Measurements from ENCODE around the gene GPR146.
"Not testable (repeated sequence)": the region's sequence is repeated elsewhere in the genome, so short reads cannot be mapped to it uniquely, and the experiment has no call there.

Gene GPR146

DNA sequence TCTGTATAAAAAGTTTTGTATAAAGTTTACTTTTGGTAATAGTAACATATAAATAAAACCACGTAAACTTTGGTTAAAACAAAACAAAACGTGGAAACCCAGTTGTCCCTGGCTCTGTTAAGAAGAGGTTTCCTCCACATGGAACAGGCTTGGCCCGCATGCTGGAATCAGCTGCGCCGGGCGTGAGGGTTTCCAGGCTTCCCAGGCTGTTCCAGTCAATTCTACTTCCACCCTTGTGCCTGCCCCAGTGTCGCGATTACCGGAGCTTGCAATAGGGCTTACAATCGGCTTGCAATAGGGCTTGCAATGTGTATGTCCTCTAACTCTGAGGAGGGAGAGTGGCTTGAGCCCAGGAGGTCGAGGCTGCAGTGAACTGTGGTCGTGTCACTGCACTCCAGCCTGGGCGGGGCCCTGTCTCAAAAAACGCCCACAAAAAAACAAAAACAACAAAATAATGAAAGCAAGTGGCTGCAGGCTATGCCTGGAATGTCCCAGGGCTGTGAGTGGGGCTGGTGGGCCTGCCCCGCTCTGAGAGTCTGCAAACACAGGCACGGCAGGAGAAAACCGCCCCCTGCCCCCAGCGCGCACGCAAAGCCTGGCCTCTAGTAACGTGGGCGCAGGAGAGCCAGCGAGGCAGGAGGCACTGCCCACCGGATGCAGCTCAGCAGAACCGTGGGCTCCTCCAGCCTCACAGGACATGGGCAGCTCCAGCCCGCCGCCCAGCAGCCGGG lies 45.0 kb upstream of the GPR146 start:
- in situ Hi-C loops (cut with MboI; ENCODE audit: low pct_unique_long_range_greater_than_20kb, low sequenced_read_pairs, unreplicated experiment) = loop anchor here (10.0 kb wide), 2 partner anchors 65 to 165 kb away; partner anchors contain the start of gene ZFAND2A
- no peak for DNase-seq (ENCODE audit: low spot score)
- no peak for TF ChIP-seq CTCF (IDR thresholded peaks at IDR 0.05; ENCODE audit: extremely low read depth, insufficient read depth, missing control alignments)

DNA sequence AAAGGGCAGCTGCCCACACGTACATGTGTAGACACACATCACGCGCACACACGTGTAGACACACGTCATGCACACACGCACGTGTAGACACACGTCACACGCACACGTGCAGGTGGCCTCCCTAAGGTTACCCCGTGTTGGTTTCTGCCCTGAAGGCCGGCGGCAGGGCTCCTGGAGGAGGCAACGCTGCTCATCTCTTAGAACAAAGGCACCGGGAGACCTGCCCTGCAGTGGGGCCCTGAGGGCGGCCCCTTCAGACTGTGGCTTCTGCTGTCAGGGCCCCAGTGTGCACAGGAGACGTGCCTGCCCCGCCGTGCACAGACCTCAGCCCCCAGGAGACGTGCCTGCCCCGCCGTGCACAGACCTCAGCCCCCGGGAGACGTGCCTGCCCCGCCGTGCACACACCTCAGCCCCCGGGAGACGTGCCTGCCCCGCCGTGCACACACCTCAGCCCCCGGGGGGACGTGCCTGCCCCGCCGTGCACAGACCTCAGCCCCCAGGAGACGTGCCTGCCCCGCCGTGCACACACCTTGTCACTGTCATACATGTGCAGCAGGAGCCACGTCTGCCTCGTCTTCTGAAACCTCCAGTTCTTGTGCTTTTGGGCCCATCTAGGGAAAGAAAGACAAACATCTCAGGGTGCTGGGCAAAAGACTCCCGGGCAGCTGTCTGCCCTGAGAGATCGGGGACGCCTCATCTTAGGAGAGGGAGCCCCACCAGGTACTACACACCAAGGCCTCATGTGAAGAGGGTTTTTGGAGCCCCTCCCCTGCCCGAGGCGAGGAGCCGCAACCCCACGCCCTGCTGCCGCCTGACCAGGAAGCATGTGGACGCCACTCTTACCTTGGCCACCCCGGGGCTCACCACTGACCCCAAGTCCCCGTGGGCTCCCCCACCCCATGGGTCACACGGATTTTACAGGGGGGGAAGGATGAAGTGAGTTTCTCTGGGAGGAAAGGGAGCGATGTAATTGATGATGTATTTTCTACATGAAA lies 44.1 kb upstream of the GPR146 start:
- no peak for TF ChIP-seq CTCF (IDR thresholded peaks at IDR 0.05; ENCODE audit: extremely low read depth, insufficient read depth, missing control alignments)
- in situ Hi-C loops (cut with MboI; ENCODE audit: low pct_unique_long_range_greater_than_20kb, low sequenced_read_pairs, unreplicated experiment) = loop anchor here (10.0 kb wide), 2 partner anchors 65 to 165 kb away; partner anchors contain the start of gene ZFAND2A
- no peak for DNase-seq (ENCODE audit: low spot score)

GRCh38 chr7:1001069-1001770 lies 43.1 kb upstream of the GPR146 start:
- DNase-seq (ENCODE audit: low spot score); in situ Hi-C loops (cut with MboI; ENCODE audit: low pct_unique_long_range_greater_than_20kb, low sequenced_read_pairs, unreplicated experiment): not testable (repeated sequence)

DNA sequence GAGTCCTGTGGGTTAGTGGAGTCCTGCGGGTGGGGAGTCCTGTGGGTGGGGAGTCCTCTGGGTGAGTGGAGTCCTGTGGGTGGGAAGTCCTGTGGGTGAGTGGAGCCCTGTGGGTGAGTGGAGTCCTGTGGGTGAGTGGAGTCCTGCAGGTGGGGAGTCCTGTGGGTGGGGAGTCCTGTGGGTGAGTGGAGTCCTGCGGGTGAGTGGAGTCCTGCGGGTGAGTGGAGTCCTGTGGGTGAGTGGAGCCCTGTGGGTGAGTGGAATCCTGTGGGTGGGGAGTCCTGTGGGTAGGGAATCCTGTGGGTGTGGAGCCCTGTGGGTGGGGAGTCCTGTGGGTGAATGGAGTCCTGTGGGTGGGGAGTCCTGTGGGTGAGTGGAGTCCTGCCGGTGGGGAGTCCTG lies 42.3 kb upstream of the GPR146 start:
- DNase-seq (ENCODE audit: low spot score); in situ Hi-C loops (cut with MboI; ENCODE audit: low pct_unique_long_range_greater_than_20kb, low sequenced_read_pairs, unreplicated experiment): not testable (repeated sequence)

DNA sequence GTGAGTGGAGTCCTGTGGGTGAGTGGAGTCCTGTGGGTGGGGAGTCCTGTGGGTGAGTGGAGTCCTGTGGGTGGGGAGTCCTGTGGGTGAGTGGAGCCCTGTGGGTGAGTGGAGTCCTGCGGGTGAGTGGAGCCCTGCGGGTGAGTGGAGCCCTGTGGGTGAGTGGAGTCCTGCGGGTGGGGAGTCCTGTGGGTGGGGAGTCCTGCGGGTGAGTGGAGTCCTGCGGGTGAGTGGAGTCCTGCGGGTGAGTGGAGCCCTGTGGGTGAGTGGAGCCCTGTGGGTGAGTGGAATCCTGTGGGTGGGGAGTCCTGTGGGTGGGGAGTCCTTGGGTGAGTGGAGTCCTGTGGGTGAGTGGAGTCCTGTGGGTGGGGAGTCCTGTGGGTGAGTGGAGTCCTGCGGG lies 41.9 kb upstream of the GPR146 start:
- DNase-seq (ENCODE audit: low spot score); in situ Hi-C loops (cut with MboI; ENCODE audit: low pct_unique_long_range_greater_than_20kb, low sequenced_read_pairs, unreplicated experiment): not testable (repeated sequence)

DNA sequence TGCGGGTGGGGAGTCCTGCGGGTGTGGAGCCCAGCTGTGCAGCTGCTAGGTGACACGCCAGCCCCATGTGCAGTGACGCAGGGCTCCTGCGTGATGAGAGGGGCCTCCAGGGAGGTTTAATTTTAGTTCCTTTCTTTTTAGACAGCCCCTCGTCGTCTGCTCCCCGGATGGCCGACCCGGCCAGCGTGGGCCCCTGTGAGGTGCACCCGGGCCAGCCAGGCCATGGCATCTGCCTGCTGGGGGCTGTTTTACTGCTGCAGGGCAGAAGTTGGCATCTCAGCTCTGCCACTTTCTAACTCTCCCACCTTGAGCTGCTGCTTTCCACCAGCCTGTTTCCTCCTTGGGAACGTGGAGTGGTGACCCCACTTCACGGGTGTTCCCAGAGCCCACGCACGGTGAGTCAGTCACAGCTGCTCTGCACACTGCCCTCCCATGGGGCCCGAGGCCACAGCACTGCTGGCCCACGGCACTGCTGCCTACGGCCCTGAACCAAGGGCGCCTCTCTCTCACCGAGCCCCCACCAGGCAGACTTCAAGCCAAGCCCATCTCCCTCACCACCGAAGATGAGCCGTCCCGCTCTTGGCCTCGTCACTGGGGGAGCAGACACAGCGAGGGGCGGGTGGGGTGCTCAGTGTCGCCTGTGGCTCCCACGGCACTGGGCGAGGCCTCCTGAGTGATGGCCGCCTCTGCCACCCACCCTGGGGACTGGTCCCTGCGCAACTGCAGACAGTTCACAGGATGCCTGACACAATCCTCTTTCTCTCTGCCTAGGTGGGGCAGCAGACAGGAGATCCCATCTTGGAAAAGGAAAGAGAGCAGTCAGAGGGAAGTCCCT lies 40.1 kb upstream of the GPR146 start:
- no peak for TF ChIP-seq CTCF (IDR thresholded peaks at IDR 0.05; ENCODE audit: extremely low read depth, insufficient read depth, missing control alignments)

GRCh38 chr7:1005303-1005702 lies 39.0 kb upstream of the GPR146 start:
- DNase-seq (ENCODE audit: low spot score) = no peak
- in situ Hi-C loops (cut with MboI; ENCODE audit: low pct_unique_long_range_greater_than_20kb, low sequenced_read_pairs, unreplicated experiment) = no loop called here
- TF ChIP-seq CTCF (IDR thresholded peaks at IDR 0.05; ENCODE audit: extremely low read depth, insufficient read depth, missing control alignments) = no peak

More for the DNA sequence above, 40.1 kb upstream of the GPR146 start:
- in situ Hi-C loops (cut with MboI; ENCODE audit: low pct_unique_long_range_greater_than_20kb, low sequenced_read_pairs, unreplicated experiment) = no loop called here
- peak; percentile 78 for DNase-seq (ENCODE audit: low spot score)

All from GM13977 (cell line).